NCI-H146 treated with DMSO at 0.1 percent for 48 hours (cell line): ENCODE measurements around the gene ASCC1.

ENCODE experiments used
- DNase-seq: peaks from one replicate; lab custom pipeline; 2025; ENCODE audit not compliant: unreplicated experiment; lab: John Stamatoyannopoulos, UW

ASCC1 gene

DNA sequence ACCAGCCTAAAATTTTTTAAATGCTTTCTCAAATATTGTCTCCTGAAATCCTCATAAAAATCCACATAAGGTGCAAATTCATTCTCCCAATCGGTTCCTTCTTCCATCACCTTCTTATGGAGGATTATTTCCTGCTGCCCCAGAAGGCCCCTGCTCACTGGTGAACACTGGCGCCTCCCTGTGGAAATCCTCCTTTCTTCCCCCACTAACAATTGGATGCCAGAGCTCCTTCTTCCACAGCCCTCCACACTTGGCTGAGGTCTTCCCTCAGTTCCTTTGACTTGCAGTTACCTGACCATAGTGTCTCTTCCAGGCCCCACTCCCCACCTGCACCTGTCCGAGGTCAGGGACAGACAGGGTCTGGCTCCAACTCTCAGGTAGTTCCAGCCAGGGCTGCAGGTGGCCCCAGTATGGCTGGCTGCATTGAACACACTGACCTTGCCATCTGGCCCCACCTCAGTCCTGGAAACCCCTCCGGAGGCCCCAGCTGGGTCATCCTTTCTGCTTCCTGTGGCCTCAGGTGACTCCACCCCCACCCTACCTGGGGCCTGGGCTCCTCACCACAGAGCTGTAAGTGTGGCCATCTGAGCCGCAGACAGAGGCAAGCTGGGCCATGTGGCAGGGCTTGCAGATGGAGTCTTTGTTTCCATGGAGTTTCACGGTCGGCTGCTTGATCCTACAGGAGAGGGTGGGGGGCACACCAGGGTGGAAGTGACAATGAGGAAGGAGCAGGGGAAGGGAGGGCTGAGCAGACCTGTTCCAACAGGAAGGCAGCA lies 146.1 kb downstream of the ASCC1 start:
- peak; percentile 86 for DNase-seq

GRCh38 chr10:72068901-72069446 lies 147.1 kb downstream of the ASCC1 start:
- DNase-seq: no peak

- DNase-seq: no peak
Observed at GRCh38 chr10:72068126-72068765, 147.8 kb downstream of the ASCC1 start.

DNA sequence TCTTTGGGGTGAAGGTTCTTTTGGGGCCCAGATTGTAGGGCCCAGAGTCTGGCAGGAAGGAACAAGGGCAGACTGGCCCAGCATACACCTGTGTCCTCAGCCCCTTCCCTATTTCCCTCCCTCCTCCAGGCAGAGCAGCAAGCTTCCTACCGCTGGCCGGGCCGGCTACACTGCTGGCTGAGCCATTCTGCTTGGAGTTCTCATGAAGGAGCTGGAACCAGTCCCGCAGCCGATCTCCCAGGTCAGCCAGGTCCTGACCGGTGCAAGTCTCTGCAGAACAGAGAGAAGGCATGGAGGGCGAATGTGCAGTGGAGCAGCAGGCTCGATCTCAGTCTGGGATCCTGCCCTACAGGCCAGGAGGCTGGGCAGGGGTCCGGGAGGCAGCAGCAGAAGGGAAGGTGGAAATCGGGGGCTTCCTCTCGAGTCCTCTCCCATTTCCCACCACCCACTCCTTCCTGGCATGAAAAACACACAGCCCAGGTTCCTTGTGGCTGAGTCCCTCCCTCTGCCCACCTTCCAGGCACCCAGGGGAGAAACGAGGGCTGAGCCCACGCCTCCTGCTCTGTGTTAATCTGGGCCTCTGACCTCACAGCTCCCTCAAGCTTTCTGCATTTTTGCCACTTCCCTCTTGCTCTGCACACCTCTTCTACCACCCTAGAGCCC lies 148.5 kb downstream of the ASCC1 start:
- DNase-seq: no peak

DNA sequence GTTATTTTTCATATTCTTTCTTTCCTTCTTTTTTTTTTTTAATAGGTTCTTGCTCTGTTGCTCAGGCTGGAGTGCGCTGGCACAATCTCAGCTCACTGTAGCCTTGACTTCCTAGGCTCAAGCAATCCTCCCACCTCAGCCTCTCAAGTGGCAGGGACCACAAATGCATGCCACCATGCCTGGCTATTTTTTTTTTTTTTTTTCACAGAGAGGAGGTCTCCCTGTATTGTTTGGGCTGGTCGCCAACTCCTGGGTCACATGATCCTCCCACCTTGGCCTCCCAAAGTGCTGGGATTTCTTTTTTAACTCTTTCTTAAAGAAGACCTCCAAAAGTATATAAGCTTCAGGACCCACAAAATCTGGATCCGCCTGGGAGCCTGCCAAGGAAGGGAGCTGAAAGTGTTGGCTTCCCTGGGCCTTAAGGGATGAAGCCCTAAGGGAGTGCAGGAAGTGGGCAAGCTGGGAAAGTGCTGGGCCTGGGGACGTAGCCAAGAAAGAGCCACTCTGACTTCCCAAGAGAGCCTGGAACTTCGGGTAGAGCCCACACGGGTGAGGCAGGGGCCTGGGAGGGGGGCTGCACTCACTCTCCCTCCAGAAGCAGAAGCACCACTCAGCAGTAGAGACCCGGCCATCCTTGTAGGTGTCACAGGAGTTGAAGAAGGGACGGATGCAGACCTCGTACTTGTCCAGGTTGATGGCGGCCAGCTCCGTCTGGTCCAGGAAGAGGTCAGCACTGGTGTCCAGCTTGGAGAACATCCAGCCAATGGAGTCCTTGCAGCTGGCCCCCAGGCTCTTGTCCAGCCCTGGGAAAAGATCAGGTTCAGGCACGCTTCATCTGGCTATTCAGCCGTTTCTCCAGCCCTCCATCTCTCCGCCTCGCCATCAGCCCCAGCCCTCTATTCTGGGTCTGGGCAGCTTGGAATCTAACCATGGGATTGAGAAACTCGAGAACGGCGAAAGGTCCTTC lies 149.5 kb downstream of the ASCC1 start:
- no peak for DNase-seq

- no peak for DNase-seq
Observed at GRCh38 chr10:72065439-72066025, 150.5 kb downstream of the ASCC1 start.

DNA sequence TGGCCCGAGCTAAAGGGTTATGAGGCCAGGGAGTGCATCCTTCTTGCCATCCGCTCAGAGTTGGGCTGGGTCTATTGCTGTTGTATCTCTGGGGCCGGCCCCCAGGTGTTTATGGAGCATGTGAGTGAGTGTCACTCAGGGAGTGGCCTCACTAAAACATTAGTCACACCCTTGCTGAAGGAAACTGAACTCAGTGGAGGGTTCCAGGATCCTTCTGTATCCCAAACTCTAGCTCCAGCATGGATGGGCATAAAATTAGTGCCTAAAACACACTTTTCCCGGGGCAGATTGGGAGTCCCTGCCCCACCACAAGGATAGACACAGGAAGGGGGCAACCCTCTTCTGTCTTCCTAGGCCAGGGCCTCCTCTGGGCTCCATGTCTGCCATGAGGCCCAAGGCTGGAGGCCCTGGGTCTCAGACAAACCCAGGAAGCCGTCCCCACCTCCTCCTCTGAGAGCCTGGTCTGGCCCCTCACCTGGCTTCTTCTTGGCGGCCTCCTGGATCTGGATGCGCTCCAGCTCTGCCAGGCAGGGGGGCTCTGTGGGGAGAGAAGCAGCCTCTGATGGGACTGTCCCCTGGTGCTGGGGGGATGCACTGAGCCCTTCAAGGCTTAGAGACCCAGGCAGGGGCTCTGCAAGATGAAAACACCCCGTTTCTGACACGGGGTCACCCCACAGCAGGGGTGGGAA lies 152.2 kb downstream of the ASCC1 start:
- DNase-seq: no peak

DNA sequence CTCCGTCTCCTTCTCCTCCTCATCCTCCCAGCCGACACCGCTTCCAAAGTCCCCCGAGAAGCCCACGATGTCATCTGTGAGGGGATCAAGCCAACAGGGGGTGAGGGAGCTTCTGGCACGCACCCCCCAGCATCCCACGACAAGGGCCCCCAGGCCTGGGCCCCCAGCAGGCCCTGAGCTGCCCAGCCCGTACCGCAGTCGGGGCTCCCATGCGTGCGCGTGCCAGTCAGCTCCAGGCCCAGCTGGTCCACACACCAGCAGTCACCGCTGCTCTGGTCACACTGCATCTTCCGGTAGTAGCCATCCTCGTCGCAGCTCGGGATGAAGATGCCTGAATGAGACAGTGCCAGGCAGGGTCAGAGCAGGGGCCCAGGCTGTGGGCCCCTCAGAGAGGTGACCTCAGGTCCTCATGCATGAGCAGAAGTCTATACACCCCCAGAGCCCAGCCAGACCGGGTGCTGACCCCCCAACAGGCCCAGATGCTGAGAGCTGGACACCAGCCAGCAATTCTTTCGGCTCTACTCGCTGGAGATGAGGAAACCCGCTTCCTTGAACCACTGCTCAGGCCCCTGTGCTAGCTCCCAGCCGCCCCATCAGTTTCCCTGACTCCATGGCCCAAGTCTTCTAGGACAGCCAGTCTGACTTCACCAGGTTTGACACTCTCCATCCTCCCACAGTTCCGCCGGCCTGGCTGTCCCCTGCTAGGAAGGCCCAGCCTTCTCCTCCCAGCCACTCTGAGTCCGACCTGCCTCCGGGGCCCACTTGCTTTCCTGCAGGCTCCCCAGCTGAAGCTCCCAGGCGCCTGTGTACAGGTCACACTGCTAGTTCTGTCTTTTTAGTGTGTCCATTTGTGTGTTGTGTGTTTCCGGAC lies 153.0 kb downstream of the ASCC1 start:
- DNase-seq: no peak

DNA sequence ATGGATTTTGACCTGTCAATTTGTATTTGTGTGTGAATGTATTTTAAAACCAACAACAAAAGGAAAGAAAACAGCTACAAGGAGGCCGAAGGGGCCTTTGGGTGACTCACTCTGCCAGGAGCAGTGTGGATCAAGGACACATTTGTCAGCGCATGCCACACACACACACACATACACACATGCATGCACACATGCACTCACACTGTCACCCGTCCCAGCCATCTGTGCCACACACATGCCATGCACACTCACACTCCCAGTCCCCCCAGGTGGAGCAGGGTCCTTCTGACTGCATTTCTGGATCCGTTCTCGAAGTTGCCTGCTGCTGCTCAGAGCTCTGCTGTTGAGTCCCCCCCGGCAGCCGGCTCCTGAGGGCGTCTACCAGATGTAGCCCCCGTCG lies 153.7 kb downstream of the ASCC1 start:
- no peak for DNase-seq

DNA sequence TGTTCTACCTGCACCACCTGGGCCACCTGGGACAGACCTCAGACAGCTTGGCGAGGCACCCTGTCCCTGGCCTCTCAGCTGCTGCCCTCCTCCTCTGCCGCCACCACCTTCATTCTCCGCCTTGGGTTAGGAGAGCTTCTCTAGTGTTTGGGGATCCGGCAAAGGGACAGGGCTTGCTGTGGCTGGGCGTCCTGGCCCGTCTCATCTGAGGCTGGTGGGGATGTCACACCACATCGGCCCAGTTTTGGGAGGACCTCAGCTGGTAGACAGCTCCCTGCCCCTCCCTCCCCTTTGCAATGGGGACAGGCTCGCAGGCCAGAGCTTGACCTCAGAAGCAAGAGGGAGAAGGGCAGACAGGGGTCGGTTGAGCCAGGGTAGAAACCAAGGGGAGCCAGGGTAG lies 154.1 kb downstream of the ASCC1 start:
- DNase-seq: no peak

DNA sequence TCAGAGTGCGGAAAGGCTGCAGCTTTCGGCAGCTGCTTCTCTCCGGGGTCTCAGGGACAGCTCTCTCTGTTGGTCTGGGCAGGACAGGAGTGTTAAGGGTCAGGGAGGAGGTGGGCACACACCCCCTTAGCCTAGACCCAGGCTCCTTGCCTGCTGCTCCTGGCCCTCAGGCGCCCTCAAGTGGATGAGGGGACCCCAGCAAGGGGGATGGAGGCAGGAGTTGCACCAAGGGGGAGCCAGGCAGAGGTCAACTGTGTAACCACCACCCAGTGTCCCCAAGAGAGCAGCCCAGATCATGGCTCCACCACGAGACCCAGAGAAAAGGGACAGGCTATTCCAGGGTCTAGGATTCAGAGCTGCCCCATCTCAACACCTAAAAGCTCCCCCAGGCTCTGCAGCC lies 154.6 kb downstream of the ASCC1 start:
- no peak for DNase-seq

DNA sequence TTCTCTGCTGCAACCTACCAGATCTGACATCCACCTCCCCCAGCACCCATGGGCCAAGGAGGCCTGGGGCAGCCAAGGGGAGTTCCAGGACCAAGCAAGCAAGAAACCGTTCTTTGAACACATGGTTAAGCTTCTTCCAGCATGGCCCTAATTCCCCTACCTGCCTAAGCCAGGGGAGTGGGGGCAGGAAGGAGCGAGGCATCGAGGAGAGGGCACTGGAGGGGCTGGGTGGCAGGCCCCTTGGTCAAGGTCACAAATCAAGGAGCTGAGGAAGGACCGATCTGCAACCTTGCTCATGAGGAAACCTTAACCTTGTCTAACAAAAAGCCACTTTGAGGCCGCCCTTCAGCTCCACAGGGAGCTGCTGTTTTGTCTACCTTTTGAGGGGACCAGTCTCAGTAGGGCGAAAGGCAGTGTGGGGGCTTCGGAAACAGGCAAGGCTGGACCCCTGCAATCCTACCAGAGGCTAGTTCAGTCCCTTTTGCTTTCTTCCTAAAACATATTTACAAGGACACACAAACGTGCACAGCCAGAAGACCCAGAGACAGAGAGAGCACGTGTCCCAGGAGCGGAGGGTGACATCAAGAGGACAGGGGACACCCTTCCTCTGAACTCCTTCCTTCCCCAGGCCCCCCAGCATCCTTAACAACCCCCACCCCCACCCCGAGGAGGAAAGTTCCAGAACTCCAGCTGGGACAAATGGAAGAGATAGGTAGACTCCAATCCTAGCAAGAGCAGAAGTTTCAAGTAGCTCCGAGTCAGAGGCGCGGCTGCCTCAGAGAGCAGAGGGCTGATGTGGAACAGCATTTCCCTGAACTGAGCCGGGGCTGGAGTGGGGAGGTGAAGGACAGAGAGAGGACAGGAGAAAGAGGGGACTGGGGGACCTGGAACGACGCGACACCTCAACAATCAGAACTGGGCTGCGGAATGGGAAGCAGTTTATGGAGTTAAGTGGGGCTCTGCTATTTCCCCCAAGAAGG lies 155.9 kb downstream of the ASCC1 start:
- no peak for DNase-seq

DNA sequence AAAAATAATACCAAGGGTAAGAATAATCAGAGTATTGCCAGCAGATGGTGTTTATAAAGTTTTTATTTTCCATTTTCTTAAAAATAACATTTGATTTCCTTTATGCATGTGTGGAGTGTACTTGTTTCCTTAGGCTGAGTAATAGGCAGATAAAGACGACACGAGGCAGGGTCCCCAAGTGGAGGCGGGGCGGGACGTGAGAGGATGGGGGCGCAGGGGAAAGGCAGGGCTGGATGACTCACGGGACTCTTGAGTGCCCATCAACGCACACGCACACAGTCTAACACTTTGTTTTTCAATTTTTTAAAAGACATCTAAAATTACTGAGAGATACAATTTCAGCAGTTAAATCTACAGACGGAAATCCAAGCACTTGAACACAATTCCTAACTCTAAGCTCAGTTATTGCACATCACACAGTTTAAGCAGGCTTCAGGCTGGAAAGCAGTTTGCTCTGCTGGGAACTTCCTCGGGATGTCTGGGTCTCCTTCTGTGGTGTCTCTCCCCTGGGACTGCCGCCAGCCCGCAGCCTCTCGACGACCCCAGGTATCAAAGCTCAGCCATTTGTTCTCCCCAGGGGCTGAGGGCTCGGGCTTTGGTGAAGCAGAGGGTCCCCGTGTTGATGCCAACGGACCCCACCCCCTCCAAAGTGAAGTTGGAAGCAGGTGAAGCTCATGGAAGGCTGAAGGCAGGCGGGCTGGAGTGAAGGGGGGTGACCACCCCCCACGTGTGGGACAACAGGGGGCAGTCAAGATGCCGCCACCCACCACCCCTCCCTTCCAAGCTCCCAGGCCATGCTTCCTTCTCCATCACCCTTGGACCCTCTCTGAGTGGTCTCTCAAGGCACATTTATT lies 156.9 kb downstream of the ASCC1 start:
- no peak for DNase-seq

DNA sequence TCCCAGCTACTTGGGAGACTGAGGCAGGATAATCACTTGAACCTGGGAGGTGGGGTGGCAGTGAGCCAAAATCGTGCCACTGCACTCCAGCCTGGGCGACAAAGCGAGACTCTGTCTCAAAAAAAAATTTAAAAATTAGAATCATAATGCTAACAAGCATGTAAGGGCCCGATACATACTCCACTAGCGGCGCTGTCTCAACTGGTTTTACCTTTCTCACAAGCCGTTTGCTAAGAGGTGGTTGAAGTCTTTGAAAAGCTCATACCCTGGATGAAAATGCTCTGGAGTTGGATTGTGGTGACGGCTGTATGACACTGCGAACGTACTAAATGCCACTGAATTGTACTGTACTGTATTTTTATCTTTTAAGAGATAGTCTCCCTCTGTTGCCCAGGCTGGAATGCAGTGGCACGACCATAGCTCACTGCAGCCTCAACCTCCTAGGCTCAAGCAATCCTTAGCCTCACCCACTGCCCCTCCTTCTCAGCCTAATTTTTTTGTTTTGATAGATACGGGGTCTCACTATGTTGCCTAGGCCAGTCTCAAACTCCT lies 157.7 kb downstream of the ASCC1 start:
- DNase-seq: no peak

DNA sequence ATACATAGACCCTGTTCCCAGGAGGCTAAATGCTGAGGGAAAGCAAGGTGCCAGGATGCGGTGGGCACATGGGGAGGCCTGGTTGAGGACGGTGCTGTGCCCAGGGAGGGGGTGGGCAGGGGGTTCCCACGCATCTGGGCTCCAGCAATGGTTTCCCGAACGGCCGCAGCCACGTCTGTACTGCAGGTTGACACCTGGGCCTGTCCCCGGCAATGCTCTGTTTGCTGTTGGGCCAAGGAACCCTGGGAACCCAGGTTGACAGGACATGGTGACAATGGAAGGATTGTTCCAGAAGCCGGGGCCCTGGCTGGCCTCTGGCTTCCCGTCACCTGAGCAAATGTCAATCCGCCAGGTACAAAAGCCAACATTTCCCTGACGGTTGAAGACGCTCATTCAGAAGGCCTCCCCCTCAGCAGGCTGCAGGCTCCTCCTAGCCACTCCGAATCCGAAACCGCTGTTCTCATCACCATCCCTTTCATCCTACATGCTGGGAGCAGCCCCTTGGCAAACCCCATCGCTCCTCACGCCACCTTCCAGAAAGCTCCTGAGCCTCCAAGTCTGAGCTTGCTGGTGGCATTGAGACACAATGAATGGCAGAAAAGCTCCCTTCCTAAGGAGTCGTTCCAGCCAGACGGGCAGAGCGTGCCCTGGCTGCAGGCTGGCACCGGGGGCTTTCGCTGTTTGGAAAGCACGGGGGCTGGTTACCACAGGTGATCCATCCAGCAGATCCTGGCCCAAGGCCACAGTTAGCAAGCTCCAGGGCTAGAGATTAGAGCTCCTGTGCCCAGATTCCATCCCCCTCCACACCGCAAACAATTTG lies 158.9 kb downstream of the ASCC1 start:
- DNase-seq: no peak

DNA sequence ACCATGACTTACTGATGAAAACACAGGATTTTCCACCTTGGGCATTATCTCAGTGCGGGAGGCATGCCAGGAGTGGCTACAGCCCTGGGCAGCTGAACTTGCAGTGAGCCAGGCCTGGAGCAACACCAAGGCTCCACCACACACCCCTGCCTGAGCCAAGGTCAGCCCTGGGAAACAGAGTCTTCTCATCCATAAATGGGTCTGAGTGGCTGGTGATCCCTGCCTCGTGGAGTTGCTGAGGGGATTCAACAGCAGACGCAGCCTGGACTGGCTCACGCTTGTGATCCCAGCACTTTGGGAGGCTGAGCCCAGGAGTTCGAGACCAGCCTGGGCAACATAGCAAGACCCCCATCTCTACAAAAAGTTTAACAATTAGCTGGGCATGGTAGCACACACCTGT lies 160.0 kb downstream of the ASCC1 start:
- DNase-seq: no peak
